BLaER1 (cell line): ENCODE data around the gene CUX1.
"Not testable (repeated sequence)": the region's sequence is repeated elsewhere in the genome, so short reads cannot be mapped to it uniquely, and the experiment has no call there.

Experiments
- H3K27ac ChIP-seq: shearing (Covaris generic); formaldehyde crosslinking; 2 replicates; pipeline ENCODE4 v1.8.1; 2022
- H3K27me3 ChIP-seq: shearing (Covaris generic); formaldehyde crosslinking; 2 replicates; pipeline ENCODE4 v1.8.1; 2022
- H3K36me3 ChIP-seq: shearing (Covaris generic); formaldehyde crosslinking; 2 replicates; pipeline ENCODE4 v1.8.1; 2022
- H3K4me1 ChIP-seq: shearing (Covaris generic); formaldehyde crosslinking; 2 replicates; pipeline ENCODE4 v1.8.1; 2022
- H3K4me2 ChIP-seq: shearing (Covaris generic); formaldehyde crosslinking; 2 replicates; pipeline ENCODE4 v1.8.1; 2022
- H3K4me3 ChIP-seq: shearing (Covaris generic); formaldehyde crosslinking; 2 replicates; pipeline ENCODE4 v1.8.1; 2022
- H3K9ac ChIP-seq: shearing (Covaris generic); formaldehyde crosslinking; 2 replicates; pipeline ENCODE4 v1.8.1; 2022
- H3K9me3 ChIP-seq: shearing (Covaris generic); formaldehyde crosslinking; 2 replicates; pipeline ENCODE4 v1.8.1; 2022
- H4K20me1 ChIP-seq: shearing (Covaris generic); formaldehyde crosslinking; 2 replicates; pipeline ENCODE4 v1.8.1; 2022
- Cebpa-rat ChIP-seq: shearing (Covaris generic); IDR thresholded peaks from 2 replicates; pipeline ENCODE4 v1.8.1; 2022

Gene CUX1

DNA sequence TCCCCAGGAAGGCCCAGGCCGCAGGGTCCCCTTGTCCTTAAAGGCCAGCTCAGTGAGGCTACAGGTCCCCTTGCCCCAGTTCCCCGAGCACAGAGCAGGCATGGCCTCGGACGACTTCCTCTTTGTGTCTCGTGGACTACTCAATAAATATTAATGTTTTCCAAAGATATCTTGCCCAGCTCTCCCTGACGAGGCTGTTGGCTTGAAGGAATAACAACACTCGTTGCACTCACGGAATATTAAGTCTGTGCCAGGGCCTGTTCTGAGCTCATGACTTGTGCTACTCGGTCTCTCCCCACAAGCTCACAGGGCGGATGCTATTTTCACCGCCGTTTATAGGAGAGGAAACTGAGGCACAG is 68.2 kb downstream of the CUX1 start:
- Histone ChIP-seq H3K4me3 (peak overlapping the region; percentile 43), H3K36me3 (peaks cover 24% of the 10 kb centered on the region), H3K9ac (peak overlapping the region; percentile 46), H4K20me1 (peaks cover 100% of the 10 kb centered on the region), H3K27me3 (no peaks in the 10 kb centered on the region), H3K4me2 (peak overlapping the region; percentile 93), H3K9me3 (no peaks in the 10 kb centered on the region), H3K27ac (peak overlapping the region; percentile 72), H3K4me1 (peaks cover 100% of the 10 kb centered on the region)
- no peak for TF ChIP-seq Cebpa-rat

DNA sequence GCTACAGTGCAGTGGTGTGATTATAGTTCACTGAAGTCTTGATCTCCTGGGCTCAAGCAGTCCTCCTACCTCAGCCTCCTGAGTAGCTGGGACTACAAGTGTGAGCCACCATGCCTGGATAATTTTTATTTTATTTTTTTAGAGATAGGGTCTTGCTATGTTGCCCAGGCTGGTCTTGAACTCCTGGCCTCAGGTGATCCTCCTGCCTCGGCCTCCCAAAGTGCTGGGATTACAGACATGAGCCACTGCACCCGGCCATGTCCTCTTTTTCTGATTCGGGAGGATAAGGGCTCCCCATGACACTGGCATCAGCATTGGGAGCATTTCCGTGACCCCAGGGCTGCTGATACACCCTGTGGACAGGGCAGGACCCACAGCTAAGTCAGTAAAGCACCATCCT is 69.9 kb downstream of the CUX1 start:
- peaks cover 24% of the 10 kb centered on the region for H3K36me3 ChIP-seq
- H3K4me1 ChIP-seq = peaks cover 100% of the 10 kb centered on the region
- peaks cover 100% of the 10 kb centered on the region for H4K20me1 ChIP-seq
- peak overlapping the region; percentile 72 for H3K27ac ChIP-seq
- H3K9ac ChIP-seq, H3K9me3 ChIP-seq, H3K27me3 ChIP-seq, H3K4me3 ChIP-seq: not testable (repeated sequence)
- peak overlapping the region; percentile 93 for H3K4me2 ChIP-seq

DNA sequence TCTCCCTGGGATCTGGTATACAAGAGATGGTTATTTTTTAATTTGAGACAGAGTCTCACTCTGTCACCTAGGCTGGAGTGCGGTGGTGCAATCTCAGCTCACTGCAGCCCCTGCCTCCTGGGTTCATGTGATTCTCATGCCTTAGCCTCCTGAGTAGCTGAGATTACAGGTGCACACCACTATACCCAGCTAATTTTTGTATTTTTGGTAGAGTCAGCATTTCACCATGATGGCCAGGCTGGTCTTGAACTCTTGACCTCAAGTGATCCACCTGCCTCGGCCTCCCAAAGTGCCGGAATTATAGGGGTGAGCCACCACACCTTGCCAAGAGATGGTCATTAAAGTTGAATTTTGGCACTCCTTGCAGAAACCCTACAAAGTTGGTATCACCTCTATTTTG is 71.1 kb downstream of the CUX1 start:
- not testable (repeated sequence) for H3K27ac ChIP-seq
- Histone ChIP-seq H4K20me1 (peaks cover 100% of the 10 kb centered on the region), H3K4me2 (peak overlapping the region; percentile 93)

DNA sequence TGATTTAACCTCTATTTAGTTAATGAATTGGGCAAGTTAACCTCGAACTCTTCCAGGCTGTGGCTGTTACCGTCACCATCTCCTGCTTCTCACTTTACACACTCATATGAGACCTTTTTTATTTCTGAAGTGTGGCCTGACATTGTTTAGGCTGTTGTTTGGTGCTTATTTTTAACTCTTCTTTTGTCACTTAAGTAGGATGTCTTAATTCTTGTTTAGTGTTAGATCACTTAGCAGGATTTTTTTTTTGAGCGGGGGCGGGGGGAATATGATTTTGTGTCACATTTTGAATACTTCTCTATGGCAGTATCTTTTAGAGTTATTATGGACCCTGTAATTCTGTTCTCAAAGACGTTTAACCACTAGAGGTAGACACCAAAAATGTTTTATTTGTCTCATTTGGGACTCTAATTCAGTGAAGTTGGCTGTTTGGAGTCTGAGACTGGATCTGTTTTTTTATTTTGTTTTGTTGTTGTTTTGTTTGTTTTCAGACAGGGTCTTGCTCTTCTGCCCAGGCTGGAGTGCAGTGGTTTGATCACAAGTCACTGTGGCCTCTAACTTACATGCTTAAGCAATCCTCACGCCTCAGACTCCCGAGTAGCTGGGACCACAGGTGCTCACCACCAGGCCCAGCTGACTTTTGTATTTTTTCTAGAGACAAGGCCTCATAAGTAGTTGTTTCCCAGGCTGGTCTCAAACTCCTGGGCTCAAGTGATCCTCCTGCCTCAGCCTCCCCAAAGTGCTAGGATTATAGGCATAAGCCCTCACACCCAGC is 73.5 kb downstream of the CUX1 start:
- Histone ChIP-seq H3K4me2 (peak overlapping the region; percentile 93; the same call in 1 of the 2 replicates), H4K20me1 (peaks cover 100% of the 10 kb centered on the region), H3K27ac (peak overlapping the region; percentile 65; the same call in 1 of the 2 replicates), H3K9me3 (no peaks in the 10 kb centered on the region), H3K27me3 (no peaks in the 10 kb centered on the region), H3K4me3 (no peak overlapping the region), H3K4me1 (peaks cover 97% of the 10 kb centered on the region), H3K9ac (no peak overlapping the region), H3K36me3 (peaks cover 28% of the 10 kb centered on the region)
- TF ChIP-seq Cebpa-rat = no peak

More for the DNA sequence above, 71.1 kb downstream of the CUX1 start:
- H3K4me1 ChIP-seq = peaks cover 100% of the 10 kb centered on the region
- H3K27me3 ChIP-seq, H3K9me3 ChIP-seq, H3K4me3 ChIP-seq, H3K9ac ChIP-seq: not testable (repeated sequence)
- H3K36me3 ChIP-seq = peaks cover 28% of the 10 kb centered on the region

GRCh38 chr7:101891936-101892640 is 74.7 kb downstream of the CUX1 start:
- H3K4me3 ChIP-seq = no peak overlapping the region
- H3K9me3 ChIP-seq = no peaks in the 10 kb centered on the region
- H3K4me1 ChIP-seq = peaks cover 97% of the 10 kb centered on the region
- H3K9ac ChIP-seq = no peak overlapping the region; the same call in 1 of the 2 replicates
- peaks cover 20% of the 10 kb centered on the region for H3K36me3 ChIP-seq
- peak overlapping the region; percentile 5; the same call in 1 of the 2 replicates for H3K4me2 ChIP-seq
- TF ChIP-seq Cebpa-rat = no peak
- peaks cover 100% of the 10 kb centered on the region for H4K20me1 ChIP-seq
- H3K27ac ChIP-seq = 0 out of 2 replicates have a peak overlapping the region, but pooled peaks have one; percentile 1
- no peaks in the 10 kb centered on the region for H3K27me3 ChIP-seq

DNA sequence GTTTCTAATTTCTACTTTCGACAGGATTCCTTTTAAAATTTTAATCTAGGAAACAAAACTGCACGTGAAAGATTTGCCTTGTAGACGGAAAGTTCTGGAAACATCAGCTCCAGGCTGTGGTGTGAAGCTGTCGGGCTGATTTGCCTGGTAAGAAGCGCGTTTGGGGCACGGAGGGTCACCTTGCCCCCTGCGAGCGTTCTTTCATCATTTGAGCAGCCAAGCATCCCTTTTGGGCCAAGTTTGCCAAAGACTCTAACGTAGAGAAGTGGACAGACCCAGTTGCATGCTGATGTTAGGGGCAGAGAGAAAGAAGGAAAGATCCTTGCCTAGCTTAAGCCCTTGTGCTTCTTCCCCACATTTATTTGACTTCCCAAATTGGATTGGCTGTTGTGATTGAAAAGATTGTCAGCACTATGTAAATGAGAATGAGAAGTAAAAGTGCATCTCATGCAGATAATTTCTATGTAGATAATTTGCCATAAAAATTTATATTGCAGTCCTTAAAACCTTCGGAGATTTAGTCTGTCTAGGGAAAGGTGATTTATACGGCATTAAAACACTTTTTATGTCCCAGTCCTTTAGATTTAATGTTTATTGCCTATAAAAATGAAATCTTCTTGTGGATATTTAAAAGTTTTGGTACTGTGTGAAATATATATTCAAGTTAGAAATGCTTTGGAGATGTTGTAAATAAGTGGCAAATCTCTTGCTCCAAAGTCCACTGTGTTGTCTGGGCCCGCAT is 76.1 kb downstream of the CUX1 start:
- H3K27me3 ChIP-seq = no peaks in the 10 kb centered on the region
- H3K9me3 ChIP-seq = no peaks in the 10 kb centered on the region
- H3K4me2 ChIP-seq = no peak overlapping the region
- no peak overlapping the region for H3K9ac ChIP-seq
- H4K20me1 ChIP-seq = peaks cover 100% of the 10 kb centered on the region
- H3K27ac ChIP-seq = no peak overlapping the region
- no peak for TF ChIP-seq Cebpa-rat
- no peak overlapping the region for H3K4me3 ChIP-seq
- H3K4me1 ChIP-seq = peaks cover 89% of the 10 kb centered on the region
- peaks cover 9% of the 10 kb centered on the region; the same call in 1 of the 2 replicates for H3K36me3 ChIP-seq

DNA sequence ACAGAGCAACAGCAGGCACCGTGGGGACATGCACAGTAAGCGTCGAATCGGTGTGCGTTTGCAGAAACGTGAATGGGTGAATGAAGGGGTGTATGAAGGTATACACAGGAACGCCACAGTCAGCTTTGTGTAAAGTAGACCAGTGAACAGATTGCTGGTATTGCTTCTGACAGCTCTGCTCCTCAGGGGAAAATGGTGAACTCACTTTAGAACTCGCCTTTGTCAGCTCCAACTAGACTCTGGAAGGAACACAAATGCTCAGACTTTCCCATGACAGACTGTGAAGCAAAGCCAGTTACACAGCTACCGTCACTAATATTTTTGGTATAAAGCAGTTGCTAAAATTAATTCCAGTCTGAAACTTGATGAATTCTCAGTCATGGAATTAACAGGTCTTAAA is 78.9 kb downstream of the CUX1 start:
- H3K27me3 ChIP-seq = no peaks in the 10 kb centered on the region
- no peak for TF ChIP-seq Cebpa-rat
- H3K4me1 ChIP-seq = peaks cover 89% of the 10 kb centered on the region
- H3K9me3 ChIP-seq = no peaks in the 10 kb centered on the region
- H3K27ac ChIP-seq = no peak overlapping the region
- peaks cover 100% of the 10 kb centered on the region for H4K20me1 ChIP-seq
- peaks cover 29% of the 10 kb centered on the region for H3K36me3 ChIP-seq
- H3K4me3 ChIP-seq = no peak overlapping the region
- peak overlapping the region; percentile 44 for H3K4me2 ChIP-seq
- H3K9ac ChIP-seq = no peak overlapping the region

GRCh38 chr7:101896941-101897340 is 79.5 kb downstream of the CUX1 start:
- Histone ChIP-seq H3K27ac (0 out of 2 replicates have a peak overlapping the region, but pooled peaks have one; percentile 2), H4K20me1 (peaks cover 100% of the 10 kb centered on the region), H3K27me3 (no peaks in the 10 kb centered on the region), H3K4me3 (no peak overlapping the region), H3K4me2 (peak overlapping the region; percentile 44), H3K4me1 (peaks cover 89% of the 10 kb centered on the region), H3K9me3 (no peaks in the 10 kb centered on the region), H3K9ac (no peak overlapping the region; the same call in 1 of the 2 replicates), H3K36me3 (peaks cover 34% of the 10 kb centered on the region)
- TF ChIP-seq Cebpa-rat = no peak

GRCh38 chr7:101898106-101898505 is 80.7 kb downstream of the CUX1 start:
- Histone ChIP-seq H3K4me2 (no peak overlapping the region), H3K27ac (no peak overlapping the region)

More at GRCh38 chr7:101898106-101898505, 80.7 kb downstream of the CUX1 start:
- Histone ChIP-seq H3K36me3 (peaks cover 45% of the 10 kb centered on the region), H3K9me3 (no peaks in the 10 kb centered on the region), H3K27me3 (no peaks in the 10 kb centered on the region), H3K4me1 (peaks cover 80% of the 10 kb centered on the region), H3K4me3 (no peak overlapping the region), H4K20me1 (peaks cover 100% of the 10 kb centered on the region), H3K9ac (no peak overlapping the region)
- no peak for TF ChIP-seq Cebpa-rat
